Activated CD4-positive, alpha-beta T cell treated with anti-CD3 and anti-CD28 coated beads for 36 hours (primary cell): Measurements from ENCODE around the gene HLA-A. TPM values are rescaled to one million over a fixed set of nuclear protein-coding genes. Genes with fewer than 3 reads are reported as not detected.

ENCODE experiments used
- ATAC-seq: fragments of 200-7000 bp; cut with Tn5 transposase; one replicate; pipeline ENCODE4 v1.10.0; 2021; ENCODE audit warnings: mild to moderate bottlenecking, moderate library complexity
- CTCF ChIA-PET: fragments of 350-600 bp; sonication (Branson Sonifier 250); formaldehyde crosslinking; loops from one replicate; lab custom pipeline; 2021; ENCODE audit warnings: antibody characterized with exemption; lab: Charles Lee
- POLR2A ChIA-PET: fragments of 350-600 bp; sonication (Branson Sonifier 250); formaldehyde crosslinking; loops from one replicate; lab custom pipeline; 2021; ENCODE audit warnings: antibody characterized with exemption, inconsistent platforms; lab: Charles Lee
- DNase-seq: peaks from one replicate; pipeline ENCODE4 v3.0.0-alpha.2; 2020
- H3K27ac Mint-ChIP-seq: one replicate; pipeline ENCODE4 v1.8.0; 2021; ENCODE audit warnings: mixed read lengths
- H3K27me3 Mint-ChIP-seq: one replicate; pipeline ENCODE4 v1.8.0; 2021; ENCODE audit warnings: mixed read lengths
- H3K36me3 Mint-ChIP-seq: one replicate; pipeline ENCODE4 v1.8.0; 2021; ENCODE audit warnings: low read depth, mixed read lengths
- H3K4me1 Mint-ChIP-seq: one replicate; pipeline ENCODE4 v1.8.0; 2021; ENCODE audit warnings: mixed read lengths
- H3K4me3 Mint-ChIP-seq: one replicate; pipeline ENCODE4 v1.8.0; 2021; ENCODE audit warnings: mild to moderate bottlenecking, moderate library complexity, mixed read lengths
- H3K9me3 Mint-ChIP-seq: one replicate; pipeline ENCODE4 v1.8.0; 2021; ENCODE audit warnings: low read depth, mixed read lengths
- intact Hi-C, 2 experiments: fragments of 100-400 bp; cut with DNase I in 1 of 2; cut with micrococcal nuclease in 1 of 2; formaldehyde crosslinking; loops; one replicate each; pipeline versions ENCODE4 v1.14.2 to v1.15.1; 2022 to 2024; cut with DNase I, micrococcal nuclease
- total RNA-seq, 2 experiments: library from RNA; stranded (reverse); gene quantifications; one replicate each; pipeline ENCODE4 v1.2.3, GENCODE V29; 2021

Gene HLA-A
- 1,000 to 10,000 TPM; 1,053 to 1,189 TPM for total RNA-seq

DNA sequence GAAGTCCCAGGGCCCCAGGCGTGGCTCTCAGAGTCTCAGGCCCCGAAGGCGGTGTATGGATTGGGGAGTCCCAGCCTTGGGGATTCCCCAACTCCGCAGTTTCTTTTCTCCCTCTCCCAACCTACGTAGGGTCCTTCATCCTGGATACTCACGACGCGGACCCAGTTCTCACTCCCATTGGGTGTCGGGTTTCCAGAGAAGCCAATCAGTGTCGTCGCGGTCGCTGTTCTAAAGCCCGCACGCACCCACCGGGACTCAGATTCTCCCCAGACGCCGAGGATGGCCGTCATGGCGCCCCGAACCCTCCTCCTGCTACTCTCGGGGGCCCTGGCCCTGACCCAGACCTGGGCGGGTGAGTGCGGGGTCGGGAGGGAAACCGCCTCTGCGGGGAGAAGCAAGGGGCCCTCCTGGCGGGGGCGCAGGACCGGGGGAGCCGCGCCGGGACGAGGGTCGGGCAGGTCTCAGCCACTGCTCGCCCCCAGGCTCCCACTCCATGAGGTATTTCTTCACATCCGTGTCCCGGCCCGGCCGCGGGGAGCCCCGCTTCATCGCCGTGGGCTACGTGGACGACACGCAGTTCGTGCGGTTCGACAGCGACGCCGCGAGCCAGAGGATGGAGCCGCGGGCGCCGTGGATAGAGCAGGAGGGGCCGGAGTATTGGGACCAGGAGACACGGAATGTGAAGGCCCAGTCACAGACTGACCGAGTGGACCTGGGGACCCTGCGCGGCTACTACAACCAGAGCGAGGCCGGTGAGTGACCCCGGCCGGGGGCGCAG, at the start of gene HLA-A:
TSS of gene HLA-A (plus strand) at position 258 of the 778 bp plus-strand sequence. CDS start at position 280, 22 bp downstream.
- Mint-ChIP-seq H3K9me3 (no peaks in the 10 kb centered on the region), H3K27me3 (no peaks in the 10 kb centered on the region), H3K36me3 (peaks cover 49% of the 10 kb centered on the region), H3K4me3 (peak within 1 kb of the TSS; percentile 88), H3K4me1 (peaks cover 58% of the 10 kb centered on the region), H3K27ac (peak within 1 kb of the TSS; percentile 100)
- ChIA-PET CTCF (no interaction called here), POLR2A (no interaction called here)
- intact Hi-C loops, result loop anchor here (1.0 to 5.0 kb wide), 12 partner anchors 15 to 1415 kb away; partner anchors contain the start of genes HLA-B (in 1 of the 2), HLA-F (in 1 of the 2), PPP1R11 (in 1 of the 2) and TRIM26 (in 1 of the 2)
- DNase-seq (peak; percentile 96), ATAC-seq (peak; percentile 91)

DNA sequence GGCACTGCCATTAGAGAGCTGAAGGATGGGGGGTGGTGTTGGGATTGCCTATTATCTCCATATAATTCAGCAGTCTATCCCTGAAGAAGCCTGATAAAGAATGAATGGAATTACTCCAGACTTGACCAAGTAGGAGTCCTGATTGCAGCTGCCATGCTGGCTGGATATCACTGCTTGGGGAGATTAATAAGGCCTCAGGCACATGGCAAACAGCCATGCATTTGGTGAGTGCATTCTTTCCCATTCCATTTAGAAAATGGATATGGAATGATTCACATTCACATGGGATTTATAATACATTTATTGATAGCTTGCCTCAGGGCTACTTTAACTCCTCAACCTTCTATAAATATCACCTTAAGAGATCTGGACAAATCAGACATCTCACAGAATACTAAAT, 49.6 kb upstream of the HLA-A start:
- intact Hi-C loops, result loop anchor here (1.0 kb wide), 1 partner anchor 56 kb away; no protein-coding TSS in a partner anchor
- H3K4me1 Mint-ChIP-seq, result peaks cover 9% of the 10 kb centered on the region
- H3K9me3 Mint-ChIP-seq, result no peaks in the 10 kb centered on the region
- no peaks in the 10 kb centered on the region for H3K27me3 Mint-ChIP-seq
- ATAC-seq, result no peak
- H3K4me3 Mint-ChIP-seq, result no peak overlapping the region
- H3K36me3 Mint-ChIP-seq, result peaks cover 1% of the 10 kb centered on the region
- ChIA-PET POLR2A (interaction anchor here (2.0 kb wide), 1 partner anchor 56 kb away, joined by 14 read pairs; no protein-coding TSS in a partner anchor), CTCF (no interaction called here)
- no peak overlapping the region for H3K27ac Mint-ChIP-seq
- DNase-seq, result no peak

DNA sequence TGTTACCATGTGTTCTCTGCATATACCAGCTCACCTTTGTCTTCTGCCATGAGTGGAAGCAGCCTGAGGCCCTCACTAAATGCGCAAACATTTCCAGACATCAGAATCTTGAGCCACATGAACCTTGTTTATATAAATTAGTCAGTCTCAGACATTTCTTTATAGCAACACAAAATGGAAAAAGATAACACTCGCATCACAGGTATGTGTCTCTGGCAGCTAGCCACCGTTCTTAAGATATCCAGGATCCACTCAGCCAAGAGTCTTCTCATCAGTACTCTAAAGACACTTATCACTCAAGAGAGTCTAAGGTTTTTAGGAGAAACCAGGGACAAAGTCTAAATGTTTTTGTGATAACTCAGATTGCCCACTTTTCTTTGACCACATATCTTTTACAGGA, 43.1 kb upstream of the HLA-A start:
- no peaks in the 10 kb centered on the region for H3K9me3 Mint-ChIP-seq
- no peak for DNase-seq
- ChIA-PET CTCF (interaction anchor here (1.0 to 1.4 kb wide), 3 partner anchors 10 to 50 kb away, joined by 3 read pairs; no protein-coding TSS in a partner anchor), POLR2A (no interaction called here)
- no peak overlapping the region for H3K4me3 Mint-ChIP-seq
- H3K27ac Mint-ChIP-seq, result no peak overlapping the region
- H3K4me1 Mint-ChIP-seq, result no peaks in the 10 kb centered on the region
- no peak for ATAC-seq
- intact Hi-C loops, result loop anchor here in 1 of 2 experiments (2.0 kb wide), 1 partner anchor 20 kb away; no protein-coding TSS in a partner anchor
- H3K27me3 Mint-ChIP-seq, result peaks cover 6% of the 10 kb centered on the region
- H3K36me3 Mint-ChIP-seq, result no peaks in the 10 kb centered on the region

DNA sequence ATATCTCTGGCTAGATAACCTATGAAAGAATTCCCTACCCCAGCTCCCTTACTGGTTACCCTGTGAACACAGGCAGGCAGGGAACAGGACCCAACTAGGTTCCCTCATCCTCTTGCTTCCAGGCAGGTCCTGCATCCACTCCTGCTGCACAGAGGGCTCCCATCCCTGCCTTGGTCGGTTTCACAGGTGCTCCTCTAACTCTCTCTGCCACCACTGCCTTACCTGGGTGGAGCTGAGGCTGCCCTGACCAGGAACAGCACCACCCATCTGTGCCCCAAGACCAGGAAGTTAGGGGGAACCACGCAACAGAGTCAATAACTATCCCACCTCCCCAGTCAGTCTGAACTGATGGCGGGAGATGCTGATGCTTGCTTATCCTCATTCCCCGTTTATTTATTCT, 37.0 kb upstream of the HLA-A start:
- no peak for DNase-seq
- peaks cover 12% of the 10 kb centered on the region for H3K27me3 Mint-ChIP-seq
- H3K4me1 Mint-ChIP-seq, result peaks cover 7% of the 10 kb centered on the region
- H3K27ac Mint-ChIP-seq, result no peak overlapping the region
- no peaks in the 10 kb centered on the region for H3K36me3 Mint-ChIP-seq
- H3K4me3 Mint-ChIP-seq, result no peak overlapping the region
- intact Hi-C loops, result no loop called here
- POLR2A ChIA-PET, result interaction anchor here (0.6 kb wide), 1 partner anchor 95 kb away, joined by 4 read pairs; no protein-coding TSS in a partner anchor
- H3K9me3 Mint-ChIP-seq, result no peaks in the 10 kb centered on the region
- CTCF ChIA-PET, result interaction anchor here (1.3 kb wide), 1 partner anchor 63 kb away, joined by 3 read pairs; no protein-coding TSS in a partner anchor
- ATAC-seq, result no peak

DNA sequence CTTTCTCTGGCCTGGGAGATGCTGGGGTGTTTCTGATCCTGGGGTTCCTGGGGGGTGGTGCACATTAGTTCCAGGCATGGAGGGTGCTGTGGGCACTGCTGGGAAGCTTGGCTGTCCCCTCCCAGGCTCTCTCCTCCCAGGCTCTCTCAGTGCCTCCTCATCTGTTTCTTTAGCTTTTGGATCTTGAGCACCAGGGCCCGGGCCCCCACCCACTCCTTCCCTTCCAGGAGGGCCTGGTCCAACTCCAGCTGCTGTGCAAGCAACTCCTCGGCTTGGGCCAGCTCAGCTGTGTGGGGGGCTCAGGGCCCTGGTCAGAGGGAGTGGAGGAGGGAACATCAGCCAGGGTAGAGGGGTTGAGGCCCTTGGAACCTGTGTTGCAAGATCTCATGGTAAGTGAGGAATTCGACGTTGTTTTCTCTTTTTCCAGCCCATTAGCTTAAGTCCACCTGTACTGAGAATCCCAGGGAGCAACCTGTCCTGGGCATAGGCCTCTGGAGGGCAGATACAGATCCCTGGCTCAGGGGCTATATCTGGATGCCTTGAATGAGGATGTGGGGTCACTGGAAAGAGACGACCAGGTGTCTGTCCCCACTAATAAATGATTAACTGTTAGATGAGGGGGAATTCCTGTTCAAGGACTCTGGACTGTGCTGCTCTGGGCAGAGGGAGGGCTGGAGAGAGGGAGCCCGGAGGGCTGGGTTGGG, 34.5 kb upstream of the HLA-A start:
- ATAC-seq, result no peak
- DNase-seq, result no peak
- Mint-ChIP-seq H3K9me3 (no peaks in the 10 kb centered on the region), H3K4me1 (peaks cover 13% of the 10 kb centered on the region), H3K27me3 (peaks cover 23% of the 10 kb centered on the region), H3K36me3 (no peaks in the 10 kb centered on the region), H3K27ac (no peak overlapping the region), H3K4me3 (no peak overlapping the region)
- POLR2A ChIA-PET, result no interaction called here
- CTCF ChIA-PET, result interaction anchor here (0.5 kb wide), 1 partner anchor 223 kb away, joined by 3 read pairs; no protein-coding TSS in a partner anchor
- intact Hi-C loops, result no loop called here

DNA sequence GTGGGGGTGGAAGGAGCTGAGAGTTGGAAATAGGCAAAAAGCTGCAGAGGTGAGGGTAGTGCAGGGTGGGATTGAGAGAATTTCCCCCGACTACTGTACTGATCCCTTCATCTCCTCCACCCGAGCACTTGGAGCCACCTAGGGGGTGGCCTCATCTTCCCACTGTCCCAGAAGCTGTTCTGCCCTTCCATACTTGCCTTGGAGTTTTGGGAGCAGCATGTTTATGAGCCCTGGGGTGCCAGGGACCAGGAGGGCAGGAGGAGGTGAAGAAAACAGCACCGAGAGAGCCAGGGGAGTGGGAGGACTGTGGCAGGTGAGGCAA, 34.0 kb upstream of the HLA-A start:
- DNase-seq (no peak), ATAC-seq (no peak)
- Mint-ChIP-seq H3K4me1 (peaks cover 13% of the 10 kb centered on the region), H3K4me3 (no peak overlapping the region), H3K27me3 (peaks cover 21% of the 10 kb centered on the region), H3K9me3 (no peaks in the 10 kb centered on the region), H3K27ac (no peak overlapping the region), H3K36me3 (no peaks in the 10 kb centered on the region)
- intact Hi-C loops, result no loop called here
- ChIA-PET CTCF (interaction anchor here (0.9 kb wide), 1 partner anchor 255 kb away, joined by 3 read pairs; no protein-coding TSS in a partner anchor), POLR2A (no interaction called here)

DNA sequence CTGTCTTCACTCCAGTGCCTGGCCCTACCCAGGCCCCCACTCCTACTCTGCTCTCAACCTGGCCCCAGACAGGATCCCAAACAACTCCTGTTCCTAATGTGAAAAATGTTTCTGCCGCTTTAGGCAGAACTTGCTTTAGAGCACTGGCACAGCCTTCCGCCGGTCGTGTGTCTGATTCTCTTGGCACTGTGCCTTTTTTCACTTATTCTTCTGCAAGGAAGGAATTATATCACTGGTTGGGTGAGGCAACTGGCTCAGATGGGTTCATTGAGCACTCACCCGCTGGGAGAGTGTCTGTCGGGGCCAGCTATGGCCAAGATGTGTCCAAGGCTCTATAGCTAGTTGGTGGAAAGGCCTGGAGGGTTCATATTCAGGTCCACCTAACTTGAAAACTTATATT, 33.6 kb upstream of the HLA-A start:
- ChIA-PET POLR2A (no interaction called here), CTCF (interaction anchor here (0.9 to 1.2 kb wide), 2 partner anchors 9 to 255 kb away, joined by 3 read pairs; no protein-coding TSS in a partner anchor)
- H3K4me3 Mint-ChIP-seq, result no peak overlapping the region
- no peaks in the 10 kb centered on the region for H3K9me3 Mint-ChIP-seq
- intact Hi-C loops, result no loop called here
- ATAC-seq (no peak), DNase-seq (no peak)
- peaks cover 21% of the 10 kb centered on the region for H3K27me3 Mint-ChIP-seq
- peaks cover 13% of the 10 kb centered on the region for H3K4me1 Mint-ChIP-seq
- H3K36me3 Mint-ChIP-seq, result no peaks in the 10 kb centered on the region
- H3K27ac Mint-ChIP-seq, result no peak overlapping the region

DNA sequence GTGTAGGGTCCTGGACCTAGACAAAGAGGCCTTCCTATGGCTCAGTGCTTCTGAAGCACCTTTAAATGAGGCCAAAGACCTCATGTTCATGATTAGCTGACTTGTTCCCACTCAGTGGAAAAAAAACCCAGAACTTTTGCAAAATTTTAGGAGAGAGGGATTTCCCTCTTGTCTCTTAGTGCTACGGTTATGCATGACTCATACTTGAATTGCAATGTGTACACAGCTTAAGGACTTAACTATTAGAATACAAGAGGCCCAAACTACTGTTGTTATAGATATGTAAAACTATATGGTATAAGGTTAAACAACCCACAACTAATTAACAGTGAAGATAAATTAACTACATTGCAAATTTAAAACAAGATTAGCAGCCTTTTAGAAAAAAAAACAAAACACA, 32.3 kb upstream of the HLA-A start:
- Mint-ChIP-seq H3K4me3 (no peak overlapping the region), H3K36me3 (no peaks in the 10 kb centered on the region), H3K27ac (no peak overlapping the region), H3K9me3 (no peaks in the 10 kb centered on the region), H3K27me3 (peaks cover 21% of the 10 kb centered on the region), H3K4me1 (peaks cover 13% of the 10 kb centered on the region)
- POLR2A ChIA-PET, result no interaction called here
- ATAC-seq, result peak; percentile 72
- intact Hi-C loops, result no loop called here
- no peak for DNase-seq
- CTCF ChIA-PET, result interaction anchor here (1.2 kb wide), 1 partner anchor 11 kb away, joined by 3 read pairs; no protein-coding TSS in a partner anchor

DNA sequence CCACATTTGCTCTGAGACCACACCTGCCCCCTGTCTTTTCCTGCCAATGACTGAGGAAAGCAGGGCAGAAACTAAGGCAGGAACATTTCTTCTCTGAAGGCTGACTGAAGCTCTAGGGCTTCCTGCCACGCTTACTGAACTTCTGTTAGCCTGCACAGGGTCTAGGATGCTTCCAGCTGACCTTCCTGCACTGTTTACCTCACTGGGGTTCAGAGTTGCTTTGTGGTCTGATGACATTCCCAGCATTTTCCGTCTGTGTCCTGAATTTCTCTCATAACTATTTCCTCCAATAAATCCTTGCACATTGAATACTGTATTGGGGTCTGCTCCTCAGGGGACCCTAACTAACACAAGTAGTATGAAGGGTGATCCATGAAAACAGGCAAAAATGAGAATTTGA, 29.5 kb upstream of the HLA-A start:
- intact Hi-C loops, result no loop called here
- H3K36me3 Mint-ChIP-seq, result no peaks in the 10 kb centered on the region
- H3K27me3 Mint-ChIP-seq, result peaks cover 11% of the 10 kb centered on the region
- ChIA-PET POLR2A (no interaction called here), CTCF (no interaction called here)
- H3K4me1 Mint-ChIP-seq, result peaks cover 13% of the 10 kb centered on the region
- H3K4me3 Mint-ChIP-seq, result no peak overlapping the region
- ATAC-seq (no peak), DNase-seq (no peak)
- H3K27ac Mint-ChIP-seq, result no peak overlapping the region
- no peaks in the 10 kb centered on the region for H3K9me3 Mint-ChIP-seq

DNA sequence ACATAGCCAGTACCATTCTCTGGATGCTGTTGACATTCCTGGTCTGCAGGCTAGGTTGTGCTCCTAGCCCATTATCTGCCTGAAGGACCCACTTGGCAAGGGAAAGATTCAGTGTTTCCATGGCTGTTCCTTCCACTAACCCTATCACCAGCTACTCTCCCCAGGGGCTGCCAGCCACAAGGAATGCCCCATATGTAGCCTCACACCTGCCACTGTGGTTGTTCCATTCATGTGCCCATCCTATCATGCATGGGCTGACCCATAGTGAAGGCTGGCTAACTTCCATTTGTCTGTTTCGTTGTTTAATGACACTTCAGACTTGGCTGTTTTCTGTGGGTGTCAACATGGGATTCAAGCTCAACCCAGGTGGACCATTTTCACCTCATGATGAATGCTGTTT, 25.6 kb upstream of the HLA-A start:
- H3K27me3 Mint-ChIP-seq, result peaks cover 6% of the 10 kb centered on the region
- no peak for DNase-seq
- H3K4me3 Mint-ChIP-seq, result no peak overlapping the region
- no peaks in the 10 kb centered on the region for H3K9me3 Mint-ChIP-seq
- ChIA-PET POLR2A (no interaction called here), CTCF (no interaction called here)
- no peaks in the 10 kb centered on the region for H3K36me3 Mint-ChIP-seq
- intact Hi-C loops, result no loop called here
- H3K4me1 Mint-ChIP-seq, result no peaks in the 10 kb centered on the region
- ATAC-seq, result no peak
- H3K27ac Mint-ChIP-seq, result no peak overlapping the region

DNA sequence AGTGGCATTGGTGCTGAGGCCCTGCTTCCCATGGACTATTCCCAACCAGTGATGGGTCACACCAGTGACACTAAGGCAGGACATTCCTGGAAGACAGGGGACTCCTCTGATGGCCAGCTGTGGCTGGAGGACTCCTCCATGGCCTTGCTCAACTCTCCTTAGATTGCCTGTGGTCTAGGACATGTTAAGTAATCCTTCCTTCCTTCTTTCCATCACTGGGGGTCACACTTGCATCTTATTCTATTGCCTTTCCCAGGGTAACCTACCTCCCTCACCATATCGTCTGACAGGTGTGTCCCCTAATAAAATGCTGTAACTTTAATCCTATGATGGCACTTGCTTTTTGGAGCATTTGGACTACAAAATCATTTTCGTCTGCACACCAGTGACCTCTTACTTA, 24.5 kb upstream of the HLA-A start:
- Mint-ChIP-seq H3K27me3 (no peaks in the 10 kb centered on the region), H3K27ac (no peak overlapping the region), H3K9me3 (no peaks in the 10 kb centered on the region), H3K4me1 (no peaks in the 10 kb centered on the region), H3K36me3 (no peaks in the 10 kb centered on the region), H3K4me3 (no peak overlapping the region)
- DNase-seq (no peak), ATAC-seq (no peak)
- ChIA-PET CTCF (no interaction called here), POLR2A (no interaction called here)
- intact Hi-C loops, result no loop called here
